Keratinocyte (primary cell): ENCODE data around the gene XPO1. TPM values are rescaled to one million over a fixed set of nuclear protein-coding genes. Genes with fewer than 3 reads are reported as not detected.

Experiments used
- DNase-seq: peaks from one replicate; pipeline ENCODE4 v3.0.0-alpha.2; 2011; ENCODE audit warnings: low read depth, missing footprints, low spot score
- FAIRE-seq: peaks from 2 replicates; lab custom pipeline; 2011; peaks lifted over from hg19 to GRCh38; lab: Jason Lieb, UNC
- H2AFZ ChIP-seq: 2 replicates; pipeline ENCODE4 v1.6.0; 2012; ENCODE audit warnings: low read length, control low read depth, inconsistent platforms; ENCODE audit not compliant: control insufficient read depth
- H3K27ac ChIP-seq: 2 replicates; pipeline ENCODE4 v1.5.1; 2011; ENCODE audit warnings: low read length; ENCODE audit not compliant: control insufficient read depth, insufficient read depth
- H3K27me3 ChIP-seq: 3 replicates; pipeline ENCODE4 v1.6.0; 2011; ENCODE audit warnings: low read length; ENCODE audit not compliant: control insufficient read depth, insufficient read depth; ENCODE audit errors: extremely low read depth
- H3K36me3 ChIP-seq, 2 experiments: 2 replicates in 1 of 2; 3 replicates in 1 of 2; pipeline ENCODE4 v1.5.1; 2011; ENCODE audit warnings: low read length in 2 of 2, mild to moderate bottlenecking in 1 of 2; ENCODE audit not compliant: control insufficient read depth in 2 of 2, insufficient read depth in 2 of 2; ENCODE audit errors: extremely low read depth in 1 of 2
- H3K4me1 ChIP-seq: 3 replicates; pipeline ENCODE4 v1.5.1; 2011; ENCODE audit warnings: low read length; ENCODE audit not compliant: control insufficient read depth, insufficient read depth; ENCODE audit errors: extremely low read depth
- H3K4me2 ChIP-seq: 3 replicates; pipeline ENCODE4 v1.6.0; 2011; ENCODE audit warnings: low read depth, low read length; ENCODE audit not compliant: control insufficient read depth, insufficient read depth; ENCODE audit errors: extremely low read depth
- H3K4me3 ChIP-seq, 3 experiments: fragments of 200-600 bp in 1 of 3; sonication (generic) in 1 of 3; 2 replicates in 2 of 3; 3 replicates in 1 of 3; pipeline ENCODE4 v1.5.1; 2011 to 2016; ENCODE audit warnings: low read length in 3 of 3, mild to moderate bottlenecking in 3 of 3, control low read depth in 2 of 3, inconsistent platforms in 1 of 3, low read depth in 1 of 3, mixed read lengths in 1 of 3, mixed run types in 1 of 3, moderate library complexity in 1 of 3; ENCODE audit not compliant: control insufficient read depth in 2 of 3, insufficient read depth in 2 of 3; ENCODE audit errors: extremely low read depth in 1 of 3
- H3K79me2 ChIP-seq: 2 replicates; pipeline ENCODE4 v1.6.0; 2012; ENCODE audit warnings: low read length; ENCODE audit not compliant: control insufficient read depth, insufficient read depth
- H3K9ac ChIP-seq: 3 replicates; pipeline ENCODE4 v1.6.0; 2011; ENCODE audit warnings: low read length; ENCODE audit not compliant: control insufficient read depth, insufficient read depth; ENCODE audit errors: extremely low read depth
- H3K9me1 ChIP-seq: 3 replicates; pipeline ENCODE4 v1.6.0; 2011; ENCODE audit warnings: low read length; ENCODE audit not compliant: control insufficient read depth, insufficient read depth; ENCODE audit errors: extremely low read depth
- H3K9me3 ChIP-seq: 2 replicates; pipeline ENCODE4 v1.5.1; 2012; ENCODE audit warnings: low read depth, low read length; ENCODE audit not compliant: control insufficient read depth
- H4K20me1 ChIP-seq: 3 replicates; pipeline ENCODE4 v1.6.0; 2011; ENCODE audit warnings: low read length; ENCODE audit not compliant: control insufficient read depth, insufficient read depth; ENCODE audit errors: extremely low read depth
- EZH2 ChIP-seq: IDR thresholded peaks from one replicate; pipeline ENCODE4 v1.6.1; 2012; ENCODE audit warnings: inconsistent platforms, mild to moderate bottlenecking, low read length, moderate library complexity
- dilution Hi-C: fragments of 300-500 bp; cut with MboI; formaldehyde crosslinking; loops from one replicate; pipeline ENCODE4 v1.7.0; 2020; ENCODE audit warnings: low sequenced_read_pairs; ENCODE audit not compliant: extremely low pct_ligation_motif_present
- polyA plus RNA-seq, 5 experiments: library from polyadenylated mRNA; depleted of rRNA in 3 of 5; stranded (reverse) in 3 of 5; stranded (forward) in 1 of 5; unstranded in 1 of 5; fragments of >200 nt; gene quantifications; 1 replicate in 1 of 5; 2 replicates in 3 of 5; 3 replicates in 1 of 5; pipeline versions ENCODE4 v1.2.1 to v1.2.3, GENCODE V29; 2011 to 2012; ENCODE audit warnings: missing spikeins in 2 of 5, low read depth in 1 of 5, low replicate concordance in 1 of 5
- TF ChIP-seq, protein P1 (sequence below), 3 experiments: IDR thresholded peaks in 1 of 3; conservative IDR thresholded peaks in 1 of 3; optimal IDR thresholded peaks in 1 of 3; 2 replicates in 2 of 3; 3 replicates in 1 of 3; pipeline versions ENCODE3 to v1.5.1; 2011; ENCODE audit warnings: low read length in 3 of 3, mild to moderate bottlenecking in 3 of 3, moderate library complexity in 2 of 3, control low read depth in 1 of 3, inconsistent platforms in 1 of 3; ENCODE audit not compliant: insufficient read depth in 2 of 3; ENCODE audit errors: extremely low read depth in 1 of 3

Gene XPO1
- polyA plus RNA-seq, 1 donor (not counting 4 experiments of a cell fraction or from before 2014, with no cell fraction given): 144 TPM

DNA sequence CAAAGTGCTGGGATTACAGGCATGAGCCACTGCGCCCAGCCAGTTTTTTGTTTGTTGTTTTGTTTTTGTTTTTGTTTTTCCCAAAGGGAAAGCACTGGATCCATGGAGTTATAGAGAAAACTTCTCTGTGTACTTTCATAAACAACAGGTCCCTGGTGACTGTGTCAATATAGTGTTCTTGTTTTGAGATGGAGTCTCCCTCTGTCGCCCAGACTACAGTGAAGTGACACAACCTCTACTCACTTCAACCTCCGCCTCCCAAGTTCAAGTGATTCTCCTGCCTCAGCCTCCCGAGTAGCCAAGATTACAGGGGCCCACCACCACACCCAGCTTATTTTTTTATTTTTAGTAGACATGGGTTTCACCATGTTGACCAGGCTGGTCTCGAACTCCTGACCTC, 83.8 kb downstream of the XPO1 start:
- no peaks in the 10 kb centered on the region for H3K27me3 ChIP-seq
- no peak for FAIRE-seq
- no peak for TF ChIP-seq EZH2
- TF ChIP-seq, protein P1, sequence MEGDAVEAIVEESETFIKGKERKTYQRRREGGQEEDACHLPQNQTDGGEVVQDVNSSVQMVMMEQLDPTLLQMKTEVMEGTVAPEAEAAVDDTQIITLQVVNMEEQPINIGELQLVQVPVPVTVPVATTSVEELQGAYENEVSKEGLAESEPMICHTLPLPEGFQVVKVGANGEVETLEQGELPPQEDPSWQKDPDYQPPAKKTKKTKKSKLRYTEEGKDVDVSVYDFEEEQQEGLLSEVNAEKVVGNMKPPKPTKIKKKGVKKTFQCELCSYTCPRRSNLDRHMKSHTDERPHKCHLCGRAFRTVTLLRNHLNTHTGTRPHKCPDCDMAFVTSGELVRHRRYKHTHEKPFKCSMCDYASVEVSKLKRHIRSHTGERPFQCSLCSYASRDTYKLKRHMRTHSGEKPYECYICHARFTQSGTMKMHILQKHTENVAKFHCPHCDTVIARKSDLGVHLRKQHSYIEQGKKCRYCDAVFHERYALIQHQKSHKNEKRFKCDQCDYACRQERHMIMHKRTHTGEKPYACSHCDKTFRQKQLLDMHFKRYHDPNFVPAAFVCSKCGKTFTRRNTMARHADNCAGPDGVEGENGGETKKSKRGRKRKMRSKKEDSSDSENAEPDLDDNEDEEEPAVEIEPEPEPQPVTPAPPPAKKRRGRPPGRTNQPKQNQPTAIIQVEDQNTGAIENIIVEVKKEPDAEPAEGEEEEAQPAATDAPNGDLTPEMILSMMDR (optimal IDR thresholded peaks at IDR 0.05 in 1 of 3, IDR thresholded peaks at IDR 0.05 in 1 of 3, conservative IDR thresholded peaks at IDR 0.05 in 1 of 3; ENCODE audit: extremely low read depth in 1 of 3, insufficient read depth in 2 of 3, low read length in 3 of 3): no peak
- peaks cover 0 to 5% of the 10 kb centered on the region in 2 experiments for H3K36me3 ChIP-seq
- H3K4me1 ChIP-seq: peaks cover under 1% of the 10 kb centered on the region
- no peak overlapping the region for H3K4me2 ChIP-seq
- dilution Hi-C loops: no loop called here
- H4K20me1 ChIP-seq: peaks cover 7% of the 10 kb centered on the region
- no peaks in the 10 kb centered on the region for H3K9me3 ChIP-seq
- no peaks in the 10 kb centered on the region for H3K9me1 ChIP-seq
- H3K79me2 ChIP-seq: peaks cover 93% of the 10 kb centered on the region
- H3K4me3 ChIP-seq: no peak overlapping the region
- DNase-seq: no peak
- no peak overlapping the region for H3K9ac ChIP-seq
- H3K27ac ChIP-seq: no peak overlapping the region
- no peak overlapping the region for H2AFZ ChIP-seq

DNA sequence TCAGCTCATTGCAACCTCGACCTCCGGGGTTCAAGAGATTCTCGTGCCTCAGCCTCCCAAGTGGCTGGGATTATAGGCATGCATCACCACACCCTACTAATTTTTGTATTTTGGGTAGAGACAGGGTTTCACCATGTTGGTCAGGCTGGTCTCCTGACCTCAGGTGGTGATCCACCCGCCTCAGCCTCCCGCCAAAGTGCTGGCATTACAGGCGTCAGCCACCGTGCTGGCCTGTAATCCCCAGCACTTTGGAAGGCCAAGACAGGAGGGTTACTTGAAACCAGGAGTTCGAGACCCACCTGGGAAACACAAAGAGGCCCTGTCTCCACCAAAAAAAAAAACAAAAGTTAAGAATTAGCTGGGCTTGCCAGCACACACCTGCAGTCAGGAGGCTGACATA, 85.8 kb downstream of the XPO1 start:
- dilution Hi-C loops: no loop called here
- no peak for DNase-seq
- no peaks in the 10 kb centered on the region for H3K27me3 ChIP-seq
- no peak overlapping the region for H3K4me2 ChIP-seq
- H2AFZ ChIP-seq: no peak overlapping the region
- H3K36me3 ChIP-seq: peaks cover 0 to under 1% of the 10 kb centered on the region in 2 experiments
- TF ChIP-seq, protein P1 (optimal IDR thresholded peaks at IDR 0.05 in 1 of 3, IDR thresholded peaks at IDR 0.05 in 1 of 3, conservative IDR thresholded peaks at IDR 0.05 in 1 of 3; ENCODE audit: extremely low read depth in 1 of 3, insufficient read depth in 2 of 3, low read length in 3 of 3): no peak
- TF ChIP-seq EZH2: no peak
- FAIRE-seq: no peak
- no peak overlapping the region for H3K4me3 ChIP-seq
- H3K27ac ChIP-seq: no peak overlapping the region
- H3K79me2 ChIP-seq: peaks cover 94% of the 10 kb centered on the region
- no peaks in the 10 kb centered on the region for H3K9me1 ChIP-seq
- no peaks in the 10 kb centered on the region for H3K4me1 ChIP-seq
- H3K9me3 ChIP-seq: no peaks in the 10 kb centered on the region
- H3K9ac ChIP-seq: no peak overlapping the region
- H4K20me1 ChIP-seq: peaks cover 7% of the 10 kb centered on the region
